Hepatocyte (in vitro differentiated cells): ENCODE data around the gene KRTAP20-1. TPM values are rescaled to one million over a fixed set of nuclear protein-coding genes. Genes with fewer than 3 reads are reported as not detected.

ENCODE experiments used
- DNase-seq: peaks from one replicate; pipeline ENCODE4 v3.0.0-alpha.2; 2016; ENCODE audit warnings: low spot score
- H2AFZ ChIP-seq: fragments of 200-600 bp; sonication (generic); 2 replicates; pipeline ENCODE4 v1.6.0; 2016; ENCODE audit warnings: antibody characterized with exemption, mild to moderate bottlenecking
- H3K27ac ChIP-seq: fragments of 200-600 bp; sonication (generic); 2 replicates; pipeline ENCODE4 v1.5.1; 2016; ENCODE audit warnings: mild to moderate bottlenecking
- H3K27me3 ChIP-seq: fragments of 200-600 bp; sonication (generic); 2 replicates; pipeline ENCODE4 v1.6.1; 2016
- H3K36me3 ChIP-seq: fragments of 200-600 bp; sonication (generic); replicated peaks from 2 replicates; pipeline ENCODE4 v1.5.1; 2016; ENCODE audit warnings: low read depth; ENCODE audit not compliant: insufficient read depth
- H3K4me1 ChIP-seq: fragments of 200-600 bp; sonication (generic); 2 replicates; pipeline ENCODE4 v1.5.1; 2016; ENCODE audit warnings: mild to moderate bottlenecking, moderate library complexity; ENCODE audit not compliant: insufficient read depth
- H3K4me2 ChIP-seq: fragments of 200-600 bp; sonication (generic); 2 replicates; pipeline ENCODE4 v1.6.0; 2016
- H3K4me3 ChIP-seq: fragments of 200-600 bp; sonication (generic); 2 replicates; pipeline ENCODE4 v1.5.1; 2016; ENCODE audit warnings: mild to moderate bottlenecking
- H3K79me2 ChIP-seq: fragments of 200-600 bp; sonication (generic); 2 replicates; pipeline ENCODE4 v1.6.0; 2017; ENCODE audit warnings: mild to moderate bottlenecking
- H3K9me2 ChIP-seq: fragments of 200-600 bp; sonication (generic); replicated peaks from 2 replicates; pipeline ENCODE4 v1.6.0; 2017; ENCODE audit warnings: mild to moderate bottlenecking; ENCODE audit not compliant: insufficient read depth
- H3K9me3 ChIP-seq: fragments of 200-600 bp; sonication (generic); 2 replicates; pipeline ENCODE4 v1.5.1; 2016; ENCODE audit warnings: low read depth, mild to moderate bottlenecking
- H4K20me1 ChIP-seq: fragments of 200-600 bp; sonication (generic); 2 replicates; pipeline ENCODE4 v1.6.0; 2016; ENCODE audit warnings: mild to moderate bottlenecking; ENCODE audit not compliant: insufficient read depth, poor library complexity, severe bottlenecking
- EZH2 ChIP-seq: fragments of 200-600 bp; sonication (generic); IDR thresholded peaks from 2 replicates; pipeline ENCODE4 v1.6.1; 2016; ENCODE audit warnings: antibody characterized with exemption, mild to moderate bottlenecking, borderline replicate concordance
- EZH2phosphoT487 ChIP-seq: fragments of 200-600 bp; sonication (generic); IDR thresholded peaks from one replicate; pipeline ENCODE4 v1.6.1; 2018; ENCODE audit warnings: antibody characterized with exemption, mild to moderate bottlenecking, low read depth, moderate library complexity; ENCODE audit not compliant: unreplicated experiment, severe bottlenecking
- WGBS: methylation state at CpG from one replicate; pipeline ENCODE4 v1.1.6; 2016; ENCODE audit warnings: low lambda C conversion rate; ENCODE audit errors: missing lambda C conversion rate; 5-methylcytosine and 5-hydroxymethylcytosine counted together
- polyA plus RNA-seq: library from polyadenylated mRNA; unstranded; fragments of >200 nt; fragmentation: Nextera tagmentation; extraction: Ambion mirVana; gene quantifications from 2 replicates; pipeline ENCODE4 v1.2.1, GENCODE V29; 2016
- total RNA-seq: library from RNA; depleted of rRNA; stranded (reverse); fragments of >200 nt; gene quantifications from 2 replicates; pipeline ENCODE4 v1.2.3, GENCODE V29; 2014
- TF ChIP-seq, protein P1 (sequence below): fragments of 200-600 bp; sonication (generic); IDR thresholded peaks from 2 replicates; pipeline ENCODE4 v1.5.1; 2016; ENCODE audit warnings: antibody characterized with exemption, mild to moderate bottlenecking; ENCODE audit not compliant: poor library complexity

KRTAP20-1 gene
- total and polyA plus RNA-seq, 2 experiments from 2014 or later, result not detected

DNA sequence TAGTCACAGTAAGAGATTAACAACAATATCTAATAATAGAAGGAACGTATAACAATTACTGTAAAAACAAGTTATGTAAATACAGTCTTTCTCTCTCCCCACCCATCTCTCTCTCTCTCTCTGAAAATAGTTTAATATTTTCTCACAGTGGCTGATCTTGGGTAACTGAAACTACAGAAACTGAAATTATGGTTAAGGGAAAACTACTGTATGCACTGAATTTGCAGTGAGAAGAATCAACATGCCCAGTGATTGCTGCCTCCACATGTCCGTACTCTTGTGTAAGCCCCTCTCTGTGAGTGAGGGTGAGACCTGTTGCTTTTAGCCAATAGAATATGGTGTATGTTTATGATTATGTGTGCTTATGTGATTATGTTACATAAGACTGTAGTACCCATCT, 4.1 kb upstream of the KRTAP20-1 start:
- no peak overlapping the region for H3K27ac ChIP-seq
- TF ChIP-seq, protein P1, sequence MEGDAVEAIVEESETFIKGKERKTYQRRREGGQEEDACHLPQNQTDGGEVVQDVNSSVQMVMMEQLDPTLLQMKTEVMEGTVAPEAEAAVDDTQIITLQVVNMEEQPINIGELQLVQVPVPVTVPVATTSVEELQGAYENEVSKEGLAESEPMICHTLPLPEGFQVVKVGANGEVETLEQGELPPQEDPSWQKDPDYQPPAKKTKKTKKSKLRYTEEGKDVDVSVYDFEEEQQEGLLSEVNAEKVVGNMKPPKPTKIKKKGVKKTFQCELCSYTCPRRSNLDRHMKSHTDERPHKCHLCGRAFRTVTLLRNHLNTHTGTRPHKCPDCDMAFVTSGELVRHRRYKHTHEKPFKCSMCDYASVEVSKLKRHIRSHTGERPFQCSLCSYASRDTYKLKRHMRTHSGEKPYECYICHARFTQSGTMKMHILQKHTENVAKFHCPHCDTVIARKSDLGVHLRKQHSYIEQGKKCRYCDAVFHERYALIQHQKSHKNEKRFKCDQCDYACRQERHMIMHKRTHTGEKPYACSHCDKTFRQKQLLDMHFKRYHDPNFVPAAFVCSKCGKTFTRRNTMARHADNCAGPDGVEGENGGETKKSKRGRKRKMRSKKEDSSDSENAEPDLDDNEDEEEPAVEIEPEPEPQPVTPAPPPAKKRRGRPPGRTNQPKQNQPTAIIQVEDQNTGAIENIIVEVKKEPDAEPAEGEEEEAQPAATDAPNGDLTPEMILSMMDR, result no peak
- TF ChIP-seq EZH2, result no peak
- TF ChIP-seq EZH2phosphoT487, result no peak
- DNase-seq, result no peak
- H3K4me1 ChIP-seq, result no peaks in the 10 kb centered on the region
- H3K4me2 ChIP-seq, result no peak overlapping the region
- no peaks in the 10 kb centered on the region for H3K9me3 ChIP-seq
- no peaks in the 10 kb centered on the region for H4K20me1 ChIP-seq
- no peaks in the 10 kb centered on the region for H3K36me3 ChIP-seq
- no peaks in the 10 kb centered on the region for H3K27me3 ChIP-seq
- no peak overlapping the region for H3K4me3 ChIP-seq
- no peaks in the 10 kb centered on the region for H3K9me2 ChIP-seq
- 88% methylated on average over 2 of the region's 2 CpGs for WGBS
- no peaks in the 10 kb centered on the region for H3K79me2 ChIP-seq
- no peak overlapping the region for H2AFZ ChIP-seq

DNA sequence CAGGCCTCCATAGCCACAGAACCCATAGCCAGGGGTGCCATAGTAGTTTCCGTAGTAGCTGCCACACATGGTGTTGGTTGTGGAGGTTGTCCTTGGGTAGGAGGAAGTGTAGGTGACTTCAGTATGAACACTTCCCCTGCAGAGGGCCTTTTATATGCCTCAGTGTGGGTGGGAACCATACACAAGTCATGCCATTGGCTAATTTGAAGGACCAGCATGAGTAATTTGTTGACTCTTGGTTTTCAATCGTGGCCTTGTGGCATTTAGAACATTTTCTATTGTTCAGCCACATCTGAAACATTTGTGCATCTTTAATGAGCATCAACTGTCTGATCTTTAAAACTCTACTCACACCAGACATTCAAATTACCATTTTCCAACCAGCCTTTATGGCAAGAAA, 2.4 kb upstream of the KRTAP20-1 start, which contains the start of gene KRTAP6-1:
Gene KRTAP6-1, minus strand, starts transcription at position 95 of the 400 bp plus-strand sequence. Its CDS starts 26 bp downstream, at position 69.
- no peaks in the 10 kb centered on the region for H3K27me3 ChIP-seq
- no peaks in the 10 kb centered on the region for H3K36me3 ChIP-seq
- H2AFZ ChIP-seq, result no peak within 1 kb of the TSS
- TF ChIP-seq EZH2phosphoT487 (no peak), EZH2 (no peak)
- TF ChIP-seq, protein P1, result no peak
- no peak within 1 kb of the TSS for H3K4me3 ChIP-seq
- H3K4me1 ChIP-seq, result no peaks in the 10 kb centered on the region
- no peak for DNase-seq
- H4K20me1 ChIP-seq, result no peaks in the 10 kb centered on the region
- no peaks in the 10 kb centered on the region for H3K9me3 ChIP-seq
- H3K9me2 ChIP-seq, result no peaks in the 10 kb centered on the region
- H3K4me2 ChIP-seq, result no peak within 1 kb of the TSS
- no peaks in the 10 kb centered on the region for H3K79me2 ChIP-seq
- 68% methylated on average over 2 of the region's 2 CpGs for WGBS
- no peak within 1 kb of the TSS for H3K27ac ChIP-seq

DNA sequence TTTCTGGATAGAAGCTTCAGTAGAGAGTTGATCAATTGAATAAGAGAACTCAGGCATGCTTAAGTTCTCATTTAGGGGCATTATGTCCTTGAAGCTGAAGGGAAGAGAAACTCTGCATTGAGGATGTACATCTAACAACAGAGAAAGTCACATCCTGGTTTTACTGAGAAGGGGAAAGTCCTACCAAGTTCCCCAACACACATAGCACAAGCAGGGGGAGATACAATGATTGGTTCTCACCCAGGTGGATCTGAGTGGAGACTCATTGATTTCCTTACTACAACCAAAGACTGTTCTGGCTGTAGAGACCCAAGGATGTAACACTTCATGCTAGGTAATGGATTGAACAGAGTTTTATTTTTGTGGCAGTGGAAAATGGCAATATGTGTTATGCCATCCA, 1.0 kb upstream of the KRTAP20-1 start:
- Histone ChIP-seq H3K4me3 (no peak overlapping the region), H3K9me3 (no peaks in the 10 kb centered on the region), H3K9me2 (no peaks in the 10 kb centered on the region), H3K27ac (no peak overlapping the region), H3K4me1 (no peaks in the 10 kb centered on the region), H2AFZ (no peak overlapping the region), H3K36me3 (no peaks in the 10 kb centered on the region), H3K27me3 (no peaks in the 10 kb centered on the region), H4K20me1 (no peaks in the 10 kb centered on the region), H3K79me2 (no peaks in the 10 kb centered on the region), H3K4me2 (no peak overlapping the region)
- DNase-seq, result no peak
- TF ChIP-seq, protein P1, result no peak
- TF ChIP-seq EZH2, result no peak
- no peak for TF ChIP-seq EZH2phosphoT487

DNA sequence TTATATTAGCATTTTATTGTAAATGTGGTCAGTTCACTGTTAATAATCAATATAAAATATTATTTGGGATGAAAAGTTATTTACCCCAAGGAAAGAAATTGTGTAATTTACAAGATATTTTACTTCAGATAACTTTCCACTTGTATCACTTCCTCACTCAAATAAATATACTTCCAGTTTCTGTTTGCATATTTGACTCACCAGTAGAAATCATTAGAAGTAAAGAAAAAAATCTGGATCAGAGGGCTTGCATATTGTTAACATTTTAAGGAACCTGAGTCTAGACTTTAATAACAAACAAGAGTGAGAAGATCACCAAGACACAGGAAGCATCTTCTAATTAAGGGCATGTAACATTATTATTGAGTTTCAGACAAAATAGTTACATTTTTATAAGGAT, 3.9 kb downstream of the KRTAP20-1 start:
- H3K79me2 ChIP-seq, result no peaks in the 10 kb centered on the region
- no peaks in the 10 kb centered on the region for H3K9me2 ChIP-seq
- no peak overlapping the region for H3K4me2 ChIP-seq
- TF ChIP-seq EZH2 (no peak), EZH2phosphoT487 (no peak)
- TF ChIP-seq, protein P1, result no peak
- no peaks in the 10 kb centered on the region for H4K20me1 ChIP-seq
- H3K27ac ChIP-seq, result no peak overlapping the region
- no peak overlapping the region for H3K4me3 ChIP-seq
- no peaks in the 10 kb centered on the region for H3K9me3 ChIP-seq
- no peak for DNase-seq
- no peaks in the 10 kb centered on the region for H3K4me1 ChIP-seq
- no peak overlapping the region for H2AFZ ChIP-seq
- H3K27me3 ChIP-seq, result no peaks in the 10 kb centered on the region
- no peaks in the 10 kb centered on the region for H3K36me3 ChIP-seq
